ENCODE results near the gene RANBP9.

DNA sequence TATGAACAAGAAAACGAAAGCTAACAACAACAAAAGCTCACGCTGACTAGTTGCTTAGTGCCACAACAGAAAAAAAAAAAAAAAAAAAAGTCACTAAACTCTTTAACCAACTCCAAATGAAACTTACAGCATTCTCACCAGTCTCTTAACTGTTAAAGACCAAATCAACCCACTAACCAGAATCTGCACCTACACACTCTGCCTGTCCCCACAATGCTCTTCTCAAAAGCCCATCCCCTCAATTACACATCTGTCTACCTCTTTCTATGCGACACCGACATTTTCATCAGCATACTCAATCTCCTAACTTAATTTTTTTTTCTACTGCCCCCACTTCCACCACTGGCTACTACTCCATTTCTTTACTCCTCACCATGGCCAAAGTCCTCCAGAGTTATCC is 62.2 kb downstream of the RANBP9 start:
- TF ChIP-seq, protein P1, sequence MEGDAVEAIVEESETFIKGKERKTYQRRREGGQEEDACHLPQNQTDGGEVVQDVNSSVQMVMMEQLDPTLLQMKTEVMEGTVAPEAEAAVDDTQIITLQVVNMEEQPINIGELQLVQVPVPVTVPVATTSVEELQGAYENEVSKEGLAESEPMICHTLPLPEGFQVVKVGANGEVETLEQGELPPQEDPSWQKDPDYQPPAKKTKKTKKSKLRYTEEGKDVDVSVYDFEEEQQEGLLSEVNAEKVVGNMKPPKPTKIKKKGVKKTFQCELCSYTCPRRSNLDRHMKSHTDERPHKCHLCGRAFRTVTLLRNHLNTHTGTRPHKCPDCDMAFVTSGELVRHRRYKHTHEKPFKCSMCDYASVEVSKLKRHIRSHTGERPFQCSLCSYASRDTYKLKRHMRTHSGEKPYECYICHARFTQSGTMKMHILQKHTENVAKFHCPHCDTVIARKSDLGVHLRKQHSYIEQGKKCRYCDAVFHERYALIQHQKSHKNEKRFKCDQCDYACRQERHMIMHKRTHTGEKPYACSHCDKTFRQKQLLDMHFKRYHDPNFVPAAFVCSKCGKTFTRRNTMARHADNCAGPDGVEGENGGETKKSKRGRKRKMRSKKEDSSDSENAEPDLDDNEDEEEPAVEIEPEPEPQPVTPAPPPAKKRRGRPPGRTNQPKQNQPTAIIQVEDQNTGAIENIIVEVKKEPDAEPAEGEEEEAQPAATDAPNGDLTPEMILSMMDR (conservative IDR thresholded peaks at IDR 0.05; ENCODE audit: low read depth, low read length), result no peak
- no peak for TF ChIP-seq EZH2phosphoT487 (IDR thresholded peaks at IDR 0.05; ENCODE audit: borderline replicate concordance, low read length)
- TF ChIP-seq EZH2 (IDR thresholded peaks at IDR 0.05; ENCODE audit: low read length, unreplicated experiment), result no peak
